Brain microvascular endothelial cell (primary cell): ENCODE measurements around the gene MBNL1.

ENCODE experiments used
- DNase-seq: peaks from one replicate; pipeline ENCODE4 v3.0.0-alpha.2; 2020
- H3K27ac ChIP-seq: fragments of 250-450 bp; sonication (Bioruptor Pico); 2 replicates; pipeline ENCODE4 v1.5.1; 2020; ENCODE audit warnings: mild to moderate bottlenecking, moderate library complexity
- H3K27me3 ChIP-seq: fragments of 250-450 bp; sonication (Bioruptor Pico); replicated peaks from 2 replicates; pipeline ENCODE4 v1.5.1; 2020; ENCODE audit warnings: mild to moderate bottlenecking
- H3K36me3 ChIP-seq: fragments of 250-450 bp; sonication (Bioruptor Pico); replicated peaks from 2 replicates; pipeline ENCODE4 v1.5.1; 2020; ENCODE audit warnings: mild to moderate bottlenecking
- H3K4me3 ChIP-seq: 2 replicates; pipeline ENCODE4 v1.5.1; 2011; ENCODE audit warnings: low read depth, mild to moderate bottlenecking, control low read depth, low read length, moderate library complexity
- CTCF ChIP-seq: IDR thresholded peaks from 2 replicates; pipeline ENCODE4 v1.5.1; 2011; ENCODE audit warnings: low read depth, mild to moderate bottlenecking, moderate library complexity, low read length, control low read depth, inconsistent platforms; ENCODE audit errors: missing control alignments
- in situ Hi-C: cut with HindIII; loops from 2 replicates; pipeline ENCODE4 v1.10.0; 2017; ENCODE audit warnings: low sequenced_read_pairs, low pct_ligation_motif_present

MBNL1 gene

GRCh38 chr3:152486364-152486763 lies 217.6 kb downstream of the MBNL1 start:
- no peak for DNase-seq
- TF ChIP-seq CTCF = no peak
- no peak overlapping the region for H3K4me3 ChIP-seq
- in situ Hi-C loops = no loop called here
- H3K36me3 ChIP-seq = no peaks in the 10 kb centered on the region
- no peaks in the 10 kb centered on the region for H3K27me3 ChIP-seq
- no peak overlapping the region for H3K27ac ChIP-seq

- no peaks in the 10 kb centered on the region for H3K27me3 ChIP-seq
- no peak overlapping the region for H3K27ac ChIP-seq
- no peak overlapping the region for H3K4me3 ChIP-seq
- in situ Hi-C loops = no loop called here
- no peak for TF ChIP-seq CTCF
- no peaks in the 10 kb centered on the region for H3K36me3 ChIP-seq
- DNase-seq = no peak
These were observed 219.7 kb downstream of the MBNL1 start for GRCh38 chr3:152488449-152488848.

GRCh38 chr3:152491922-152492321 lies 223.2 kb downstream of the MBNL1 start:
- H3K27ac ChIP-seq = no peak overlapping the region

GRCh38 chr3:152496286-152496685 lies 227.6 kb downstream of the MBNL1 start:
- TF ChIP-seq CTCF = no peak
- Histone ChIP-seq H3K4me3 (no peak overlapping the region), H3K27ac (no peak overlapping the region), H3K27me3 (no peaks in the 10 kb centered on the region), H3K36me3 (no peaks in the 10 kb centered on the region)
- no peak for DNase-seq
- in situ Hi-C loops = no loop called here

More at GRCh38 chr3:152491922-152492321, 223.2 kb downstream of the MBNL1 start:
- no peak for TF ChIP-seq CTCF
- H3K4me3 ChIP-seq = no peak overlapping the region
- no peaks in the 10 kb centered on the region for H3K36me3 ChIP-seq
- in situ Hi-C loops = no loop called here
- DNase-seq = no peak
- no peaks in the 10 kb centered on the region for H3K27me3 ChIP-seq

GRCh38 chr3:152496716-152497115 lies 228.0 kb downstream of the MBNL1 start:
- no peak for TF ChIP-seq CTCF
- H3K27ac ChIP-seq = no peak overlapping the region

GRCh38 chr3:152497457-152497856 lies 228.7 kb downstream of the MBNL1 start:
- Histone ChIP-seq H3K27me3 (no peaks in the 10 kb centered on the region), H3K27ac (no peak overlapping the region), H3K36me3 (no peaks in the 10 kb centered on the region), H3K4me3 (no peak overlapping the region)
- no peak for TF ChIP-seq CTCF
- DNase-seq = no peak
- in situ Hi-C loops = no loop called here

More at GRCh38 chr3:152496716-152497115, 228.0 kb downstream of the MBNL1 start:
- no peak overlapping the region for H3K4me3 ChIP-seq
- in situ Hi-C loops = no loop called here
- no peaks in the 10 kb centered on the region for H3K36me3 ChIP-seq
- no peaks in the 10 kb centered on the region for H3K27me3 ChIP-seq
- DNase-seq = no peak
